NCI-H2171 treated with DMSO at 0.1 percent for 48 hours (cell line): Measurements from ENCODE around the gene PICALM.

ENCODE experiments used
- DNase-seq: peaks from one replicate; lab custom pipeline; 2025; lab: John Stamatoyannopoulos, UW

Gene PICALM

GRCh38 chr11:86047275-86047991 lies 21.5 kb downstream of the PICALM start:
- DNase-seq = no peak

- DNase-seq = no peak
Measured at GRCh38 chr11:86046116-86046515, 22.8 kb downstream of the PICALM start.

GRCh38 chr11:86043765-86044503 lies 24.9 kb downstream of the PICALM start:
- DNase-seq = no peak

GRCh38 chr11:86041975-86042378 lies 26.9 kb downstream of the PICALM start:
- DNase-seq = peak; percentile 99

- DNase-seq = peak; percentile 62
Measured at GRCh38 chr11:86040919-86041850, 27.7 kb downstream of the PICALM start.

- DNase-seq = no peak
Measured at GRCh38 chr11:86039094-86039493, 29.8 kb downstream of the PICALM start.

- no peak for DNase-seq
Measured at GRCh38 chr11:86037743-86038142, 31.1 kb downstream of the PICALM start.

GRCh38 chr11:86035920-86036319 lies 33.0 kb downstream of the PICALM start:
- DNase-seq = no peak

GRCh38 chr11:86035164-86035563 lies 33.7 kb downstream of the PICALM start:
- no peak for DNase-seq

- no peak for DNase-seq
Measured at GRCh38 chr11:86034710-86035109, 34.2 kb downstream of the PICALM start.

- DNase-seq = no peak
Measured at GRCh38 chr11:86021377-86021776, 47.5 kb downstream of the PICALM start.

- no peak for DNase-seq
Measured at GRCh38 chr11:86018249-86018648, 50.6 kb downstream of the PICALM start.

GRCh38 chr11:86016451-86016850 lies 52.4 kb downstream of the PICALM start:
- DNase-seq = no peak

GRCh38 chr11:86015699-86016098 lies 53.2 kb downstream of the PICALM start:
- DNase-seq = no peak

GRCh38 chr11:86014221-86014620 lies 54.7 kb downstream of the PICALM start:
- DNase-seq = no peak

- DNase-seq = no peak
Measured at GRCh38 chr11:86013713-86014112, 55.2 kb downstream of the PICALM start.

- no peak for DNase-seq
Measured at GRCh38 chr11:86011175-86011574, 57.7 kb downstream of the PICALM start.

GRCh38 chr11:86003654-86004053 lies 65.2 kb downstream of the PICALM start:
- peak; percentile 80 for DNase-seq

GRCh38 chr11:86002431-86002830 lies 66.5 kb downstream of the PICALM start:
- DNase-seq = no peak

- no peak for DNase-seq
Measured at GRCh38 chr11:85991508-85991907, 77.4 kb downstream of the PICALM start.

GRCh38 chr11:85989746-85990145 lies 79.1 kb downstream of the PICALM start:
- no peak for DNase-seq

GRCh38 chr11:85988780-85989179 lies 80.1 kb downstream of the PICALM start:
- no peak for DNase-seq
